Prostate gland (tissue), 2 donors: ENCODE data around the gene GMPS.

ENCODE experiments used
- CTCF ChIP-seq, 4 experiments: fragments of 200-600 bp in 2 of 4; fragments of 450-650 bp in 2 of 4; sonication (generic) in 2 of 4; IDR thresholded peaks; 1 replicate in 3 of 4; 2 replicates in 1 of 4; pipeline ENCODE4 v1.5.1; 2016 to 2019; ENCODE audit warnings: antibody characterized with exemption in 4 of 4, mild to moderate bottlenecking in 2 of 4, moderate library complexity in 2 of 4
- POLR2A ChIP-seq: fragments of 450-650 bp; IDR thresholded peaks from one replicate; pipeline ENCODE4 v1.6.1; 2016; ENCODE audit warnings: antibody characterized with exemption, mild to moderate bottlenecking

- TF ChIP-seq POLR2A (no peak), CTCF (IDR thresholded peaks at IDR 0.05) (no peak)
Observed at GRCh38 chr3:155960060-155960459, 89.6 kb downstream of the GMPS start.
